NCI-H510A (cell line): ENCODE results near the gene KCTD5.
A peak's percentile ranks its signal among the peaks of the same experiment; 100 is the strongest.

Source experiments
- DNase-seq: peaks from one replicate; lab custom pipeline; 2025; lab: John Stamatoyannopoulos, UW

KCTD5 gene

GRCh38 chr16:2726923-2727322 lies 44.6 kb downstream of the KCTD5 start:
- DNase-seq = no peak

- no peak for DNase-seq
Observed at GRCh38 chr16:2728034-2728433, 45.7 kb downstream of the KCTD5 start.

GRCh38 chr16:2734844-2735515 lies 52.7 kb downstream of the KCTD5 start:
- DNase-seq = no peak

GRCh38 chr16:2736476-2737237 lies 54.3 kb downstream of the KCTD5 start:
- DNase-seq = no peak

- DNase-seq = no peak
Observed at GRCh38 chr16:2737238-2737605, 54.9 kb downstream of the KCTD5 start.

GRCh38 chr16:2737895-2738418 lies 55.6 kb downstream of the KCTD5 start:
- DNase-seq = no peak

- no peak for DNase-seq
Observed at GRCh38 chr16:2738615-2739014, 56.3 kb downstream of the KCTD5 start.

- no peak for DNase-seq
Observed at GRCh38 chr16:2739625-2740430, 57.5 kb downstream of the KCTD5 start.

GRCh38 chr16:2740476-2740875 lies 58.2 kb downstream of the KCTD5 start:
- DNase-seq = no peak

- DNase-seq = no peak
Observed at GRCh38 chr16:2741168-2741567, 58.8 kb downstream of the KCTD5 start.

GRCh38 chr16:2742323-2743006 lies 60.1 kb downstream of the KCTD5 start:
- no peak for DNase-seq

- DNase-seq = no peak
Observed at GRCh38 chr16:2743007-2743810, 60.9 kb downstream of the KCTD5 start.

- no peak for DNase-seq
Observed at GRCh38 chr16:2744711-2745110, 62.4 kb downstream of the KCTD5 start.

- DNase-seq = no peak
Observed at GRCh38 chr16:2745116-2745890, 63.0 kb downstream of the KCTD5 start.

GRCh38 chr16:2745961-2746360 lies 63.6 kb downstream of the KCTD5 start:
- no peak for DNase-seq

- no peak for DNase-seq
Observed at GRCh38 chr16:2748757-2749455, 66.6 kb downstream of the KCTD5 start.

- no peak for DNase-seq
Observed at GRCh38 chr16:2749476-2749875, 67.2 kb downstream of the KCTD5 start.

- no peak for DNase-seq
Observed at GRCh38 chr16:2749936-2750335, 67.6 kb downstream of the KCTD5 start.

- peak; percentile 51 for DNase-seq
Observed at GRCh38 chr16:2751577-2752034, 69.3 kb downstream of the KCTD5 start.
